SHP77 (cell line): ENCODE data around the gene ARHGEF5.
A peak's percentile ranks its signal among the peaks of the same experiment; 100 is the strongest.
"Not testable (repeated sequence)": the region's sequence is repeated elsewhere in the genome, so short reads cannot be mapped to it uniquely, and the experiment has no call there.

Source experiments
- DNase-seq, 2 experiments: peaks; one replicate each; lab custom pipeline; 2025; lab: John Stamatoyannopoulos, UW

ARHGEF5 gene

DNA sequence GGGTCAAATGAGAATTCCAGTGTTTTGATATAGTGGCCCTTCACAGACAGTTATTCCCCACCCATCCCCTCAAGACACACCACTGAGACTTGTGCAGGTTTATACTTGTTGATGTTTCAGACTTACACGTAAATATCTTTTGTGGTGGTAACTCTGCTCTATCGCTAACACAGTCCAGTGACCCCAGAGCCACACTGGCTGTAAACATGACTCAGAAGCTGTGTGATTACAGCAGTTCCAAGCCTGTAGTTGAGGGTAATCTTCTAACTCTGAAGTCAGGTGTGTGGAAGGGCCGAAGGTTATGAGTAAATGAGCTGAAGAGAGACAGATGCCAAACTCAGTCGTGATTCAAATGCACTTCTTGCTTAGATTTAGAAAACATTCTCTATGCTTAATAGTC, 28.9 kb downstream of the ARHGEF5 start:
- DNase-seq: no peak

DNA sequence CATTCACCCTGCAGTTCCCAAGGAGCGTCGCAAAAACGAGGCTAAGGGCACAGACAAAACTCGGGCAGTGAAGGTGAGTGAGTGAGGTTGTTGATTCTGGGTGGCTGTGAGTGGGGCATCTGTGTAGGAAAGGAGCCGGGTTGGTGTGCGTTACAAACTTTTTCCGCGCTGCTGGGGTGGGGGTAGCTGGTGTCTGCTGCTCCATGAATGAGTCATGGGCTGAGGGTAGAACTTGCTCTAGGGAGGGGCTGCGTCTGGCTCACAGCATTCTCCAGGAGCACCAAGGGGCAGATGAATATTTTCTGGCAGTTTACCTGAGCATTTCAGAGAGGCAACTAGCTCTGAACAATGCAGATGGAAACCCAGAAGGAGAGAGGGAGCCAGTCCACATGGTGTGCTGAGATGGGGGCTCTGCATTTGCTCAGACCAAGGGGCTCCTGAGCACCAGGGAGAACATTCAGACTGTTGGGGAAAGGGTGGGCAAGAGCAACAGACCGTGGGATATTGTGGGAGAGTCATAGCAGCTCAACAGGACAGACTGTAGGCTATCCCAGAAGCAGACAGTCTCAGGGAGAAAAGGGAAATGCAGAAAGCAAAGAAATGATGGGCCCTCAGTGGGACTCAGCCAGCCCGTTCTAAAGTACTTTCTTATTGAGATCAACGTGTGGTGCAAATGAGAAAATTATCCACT, 29.5 kb downstream of the ARHGEF5 start:
- no peak for DNase-seq

GRCh38 chr7:144386741-144387140, 31.5 kb downstream of the ARHGEF5 start:
- DNase-seq: no peak

DNA sequence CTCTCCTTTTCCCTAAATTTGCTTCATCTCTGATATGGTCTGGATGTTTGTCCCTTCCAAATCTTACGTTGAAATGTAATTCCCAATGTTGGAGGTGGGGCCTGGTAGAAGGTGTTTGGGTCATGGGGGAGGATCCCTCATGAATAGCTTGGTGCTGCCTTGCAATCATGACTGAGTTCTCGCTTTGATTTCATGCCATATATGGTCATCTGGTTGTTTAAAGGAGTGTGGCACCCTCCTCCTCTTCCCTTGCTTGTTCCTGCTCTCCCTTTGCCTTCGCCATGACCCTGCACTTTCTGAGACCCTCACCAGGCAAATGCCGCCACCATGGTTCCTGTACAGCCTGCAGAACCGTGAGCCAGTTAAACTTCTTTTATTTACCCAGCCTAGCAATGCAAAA, 33.7 kb downstream of the ARHGEF5 start:
- DNase-seq: no peak

DNA sequence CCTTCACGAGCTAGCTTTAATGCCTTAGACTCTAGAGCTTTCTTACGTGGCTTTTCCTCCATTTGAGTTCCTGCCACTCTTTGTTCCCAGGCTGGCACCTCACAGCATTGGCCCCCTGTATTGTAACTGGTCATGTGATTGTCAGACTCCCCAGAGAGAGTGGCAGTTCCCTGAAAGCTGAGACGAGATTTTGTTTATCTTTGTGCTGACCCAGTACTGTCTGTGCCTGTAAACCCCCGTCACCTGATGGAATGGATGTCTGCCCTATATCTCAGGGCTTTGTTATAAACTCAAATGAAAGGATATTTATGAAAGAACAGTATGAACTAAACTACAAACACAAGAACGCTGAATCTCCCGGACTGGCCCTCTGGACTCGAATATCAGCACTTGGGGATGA, 35.3 kb downstream of the ARHGEF5 start:
- no peak for DNase-seq

GRCh38 chr7:144391014-144391413, 35.8 kb downstream of the ARHGEF5 start:
- DNase-seq: no peak

GRCh38 chr7:144391823-144392255, 36.6 kb downstream of the ARHGEF5 start:
- DNase-seq: peak; percentile 6 to 19

GRCh38 chr7:144397086-144397485, 41.9 kb downstream of the ARHGEF5 start:
- DNase-seq: no peak

DNA sequence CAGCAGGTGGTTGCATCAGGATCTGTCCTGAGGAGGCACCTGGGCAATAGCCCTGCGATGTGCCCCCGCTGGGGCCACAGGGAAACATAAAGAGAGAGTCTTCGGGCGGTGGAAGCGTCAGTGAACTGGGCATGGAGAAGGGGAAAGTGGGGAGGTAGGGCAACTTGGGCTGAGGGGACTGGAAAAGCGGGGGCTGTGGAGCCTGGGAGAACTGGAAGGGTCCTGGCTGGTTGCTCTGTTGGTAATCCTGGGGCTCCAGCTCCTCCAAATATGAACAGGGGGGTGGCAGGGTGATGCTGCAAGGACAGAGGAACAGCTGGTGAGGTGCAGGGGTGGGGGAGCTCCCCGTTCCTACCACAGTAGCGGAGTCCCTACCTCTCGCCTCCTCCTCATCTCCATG, 43.1 kb downstream of the ARHGEF5 start:
- no peak for DNase-seq

DNA sequence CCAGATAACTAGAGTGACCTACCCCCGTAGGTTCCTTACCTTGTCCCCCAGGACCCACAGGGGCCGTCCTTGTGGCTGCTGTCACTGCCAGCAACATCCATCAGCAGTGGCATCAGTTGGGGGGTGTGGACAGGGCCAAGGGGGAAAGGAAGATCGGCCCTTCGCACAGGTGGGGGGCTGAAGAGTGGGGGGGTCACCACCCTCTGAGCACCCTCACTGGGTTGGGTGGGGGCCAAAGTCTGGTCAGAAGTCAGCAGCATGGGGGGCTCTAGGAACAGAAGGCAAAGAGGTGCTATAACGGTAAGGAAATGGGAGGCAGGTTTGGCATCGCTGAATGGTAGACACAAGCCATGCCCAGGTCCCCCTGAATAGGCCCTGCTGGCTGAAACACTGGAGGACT, 43.7 kb downstream of the ARHGEF5 start:
- no peak for DNase-seq

- no peak for DNase-seq
Measured at GRCh38 chr7:144399946-144400345, 44.7 kb downstream of the ARHGEF5 start.

- no peak for DNase-seq
Measured at GRCh38 chr7:144401490-144401889, 46.3 kb downstream of the ARHGEF5 start.

GRCh38 chr7:144403102-144403501, 47.9 kb downstream of the ARHGEF5 start:
- DNase-seq: no peak

DNA sequence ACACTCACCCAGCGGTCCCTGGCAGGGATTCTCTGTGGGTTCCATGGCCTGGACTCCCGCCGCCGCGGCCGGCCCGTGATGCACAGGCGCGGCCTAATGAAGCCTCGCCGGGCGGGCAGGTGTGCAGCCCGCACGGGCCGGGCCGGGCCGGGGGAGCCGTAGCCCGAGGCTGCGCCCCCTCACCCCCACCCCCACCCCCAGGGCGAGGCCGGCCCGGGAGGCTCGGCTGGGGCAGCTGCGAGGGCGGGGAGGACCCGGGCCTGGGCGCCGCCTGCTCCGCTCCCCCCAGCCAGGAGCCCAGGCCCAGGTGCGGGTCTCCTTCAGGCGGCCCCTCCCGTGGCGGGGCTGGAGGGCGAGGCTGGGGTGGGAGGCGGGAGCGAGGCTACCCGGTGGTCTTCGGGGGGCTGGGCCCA, 48.5 kb downstream of the ARHGEF5 start, which contains the start of gene NOBOX:
TSS of gene NOBOX (minus strand) at position 45 of the 413 bp plus-strand sequence.
- no peak for DNase-seq

DNA sequence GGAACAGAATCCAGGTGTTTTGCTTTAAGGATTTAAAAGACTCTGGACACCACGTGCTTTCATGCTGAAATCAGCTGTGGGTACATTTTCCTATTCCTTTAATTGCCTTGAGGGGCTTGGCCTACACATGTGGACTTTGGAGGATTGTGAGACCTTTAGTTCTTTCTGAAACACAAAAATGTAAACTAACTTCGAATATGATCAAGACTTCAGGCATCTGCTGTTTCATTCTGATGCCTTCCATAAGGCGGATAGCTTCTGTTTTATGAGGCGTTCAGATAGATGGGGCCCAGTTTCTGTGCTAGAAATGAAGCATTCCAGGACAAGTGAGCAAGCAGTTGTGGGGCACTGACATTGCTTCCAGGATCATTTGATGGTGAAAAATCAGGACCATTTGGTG, 49.7 kb downstream of the ARHGEF5 start:
- DNase-seq: no peak

DNA sequence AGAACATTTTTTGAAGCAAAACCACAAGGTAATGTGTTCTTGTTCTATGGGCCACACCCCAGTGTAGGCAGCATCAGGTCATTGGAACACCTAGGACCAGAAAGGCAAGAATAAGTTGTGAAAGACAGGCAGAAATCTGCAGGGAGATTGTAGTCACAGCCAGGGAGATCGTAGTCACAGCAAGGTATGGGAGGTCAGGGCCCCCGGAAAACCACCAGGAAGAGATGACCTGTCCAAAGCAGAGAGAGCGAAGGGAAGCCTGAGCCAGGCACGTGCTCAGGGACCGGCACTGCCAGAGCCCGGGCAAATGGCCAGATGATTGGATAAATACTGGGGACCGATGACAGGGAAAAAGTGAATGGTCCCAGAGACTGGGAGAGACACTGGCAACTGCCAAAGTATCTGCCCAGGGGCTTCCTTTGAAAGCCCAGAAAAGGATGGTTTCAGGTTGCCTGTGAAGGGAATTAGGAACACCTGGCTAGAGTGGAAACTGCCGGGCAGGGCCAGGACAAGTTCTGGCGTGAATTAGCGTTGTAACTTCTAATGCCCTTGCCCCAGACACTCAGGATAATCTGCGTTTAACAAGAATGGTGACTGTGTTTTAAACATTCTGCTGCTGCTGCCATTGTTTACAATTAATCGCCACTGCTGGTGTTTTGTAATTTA, 52.2 kb downstream of the ARHGEF5 start:
- DNase-seq: no peak

DNA sequence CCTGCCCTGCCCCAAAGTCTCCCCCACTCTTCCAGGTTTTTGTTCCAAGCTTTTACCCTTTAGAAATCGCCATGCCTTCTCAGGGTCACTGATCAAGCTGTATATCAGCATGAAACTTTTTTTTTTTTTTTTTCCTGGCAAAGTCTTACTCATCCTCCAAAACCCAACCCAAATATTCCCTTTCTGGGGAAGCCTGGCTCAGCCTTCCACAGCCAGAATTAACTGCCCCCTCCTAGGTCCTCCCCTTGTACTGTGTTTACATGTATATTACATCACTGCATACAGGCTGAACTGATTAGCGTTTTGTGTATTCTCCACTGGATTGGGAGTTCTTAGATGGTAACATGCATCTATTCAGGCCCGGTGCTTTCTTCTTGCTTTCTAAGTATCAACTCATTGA, 52.9 kb downstream of the ARHGEF5 start:
- DNase-seq: no peak

GRCh38 chr7:144410441-144410840, 55.2 kb downstream of the ARHGEF5 start:
- no peak for DNase-seq

DNA sequence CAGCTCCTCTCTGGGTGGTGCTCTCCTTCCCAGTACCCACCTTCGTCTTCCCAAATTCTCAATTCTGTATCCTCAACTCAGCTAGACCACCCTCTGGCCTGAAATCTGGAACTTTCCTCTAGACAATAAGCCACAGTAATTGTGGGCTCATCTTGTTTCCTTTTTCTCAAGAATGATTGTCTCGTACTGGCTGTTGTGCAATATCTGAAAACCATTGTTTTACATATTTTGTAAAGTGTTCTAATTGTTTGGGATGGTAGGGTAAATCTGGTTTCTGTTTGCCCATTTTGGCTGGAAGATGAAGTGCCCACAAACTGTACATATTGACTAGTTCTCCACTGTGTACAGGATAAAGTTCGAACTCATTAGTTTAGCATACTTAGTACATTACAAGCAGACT, 59.6 kb downstream of the ARHGEF5 start:
- no peak for DNase-seq

- no peak for DNase-seq
Measured at GRCh38 chr7:144415858-144416257, 60.7 kb downstream of the ARHGEF5 start.

- DNase-seq: no peak
Measured at GRCh38 chr7:144416341-144416740, 61.1 kb downstream of the ARHGEF5 start.

DNA sequence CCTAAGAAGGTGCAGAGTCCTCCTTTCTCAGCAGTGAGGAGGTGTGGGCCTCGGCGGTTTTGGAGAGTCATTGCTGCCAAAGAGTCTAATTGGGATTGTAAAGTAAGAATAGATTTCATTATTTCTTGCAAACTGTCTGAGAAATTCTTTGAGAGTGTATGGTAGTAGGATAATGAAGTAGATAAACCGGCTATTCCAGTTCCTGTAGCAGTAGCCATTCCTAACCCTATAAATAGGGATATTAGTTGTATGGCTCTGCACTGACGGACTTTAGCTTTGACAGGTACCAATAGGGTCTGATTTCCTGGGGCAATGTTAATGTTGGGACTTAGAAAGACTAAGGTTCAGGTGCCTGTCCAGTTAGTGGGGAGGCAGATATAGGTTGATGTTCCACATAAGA, 63.7 kb downstream of the ARHGEF5 start:
- not testable (repeated sequence) for DNase-seq

- not testable (repeated sequence) for DNase-seq
Measured at GRCh38 chr7:144427539-144427938, 72.3 kb downstream of the ARHGEF5 start.

DNA sequence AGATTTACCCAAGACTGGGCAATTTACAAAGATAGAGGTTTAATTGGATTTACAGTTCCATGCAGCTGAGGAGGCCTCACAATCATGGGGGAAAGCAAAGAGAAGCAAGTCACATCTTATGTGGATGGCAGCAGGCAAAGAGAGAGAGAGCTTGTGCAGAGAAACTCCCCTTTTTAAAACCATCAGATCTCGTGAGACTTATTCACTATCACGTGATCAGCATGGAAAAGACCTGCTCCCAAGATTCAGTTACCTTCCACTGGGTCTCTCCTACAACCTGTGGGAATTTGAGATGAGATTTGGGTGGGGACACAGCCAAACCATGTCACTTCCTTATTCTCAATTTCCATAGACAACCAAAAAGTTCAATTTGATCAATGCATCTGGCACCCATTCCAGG, 73.2 kb downstream of the ARHGEF5 start:
- no peak for DNase-seq
